Coronary artery (tissue), 2 donors: ENCODE measurements around the gene B3GNT9.

ENCODE experiments used
- DNase-seq: peaks from one replicate; pipeline ENCODE4 v3.0.0-alpha.2; 2017; ENCODE audit warnings: low spot score
- H3K27ac ChIP-seq, 2 donors: fragments of 200-600 bp; sonication (generic); one replicate each; pipeline ENCODE4 v1.5.1; 2016 to 2019
- H3K4me3 ChIP-seq: fragments of 200-600 bp; sonication (generic); 2 replicates; pipeline ENCODE4 v1.5.1; 2016; ENCODE audit warnings: mild to moderate bottlenecking, moderate library complexity
- TF ChIP-seq, protein P1 (sequence below): fragments of 200-600 bp; sonication (generic); IDR thresholded peaks from one replicate; pipeline ENCODE4 v1.5.1; 2019; ENCODE audit warnings: antibody characterized with exemption

B3GNT9 gene

DNA sequence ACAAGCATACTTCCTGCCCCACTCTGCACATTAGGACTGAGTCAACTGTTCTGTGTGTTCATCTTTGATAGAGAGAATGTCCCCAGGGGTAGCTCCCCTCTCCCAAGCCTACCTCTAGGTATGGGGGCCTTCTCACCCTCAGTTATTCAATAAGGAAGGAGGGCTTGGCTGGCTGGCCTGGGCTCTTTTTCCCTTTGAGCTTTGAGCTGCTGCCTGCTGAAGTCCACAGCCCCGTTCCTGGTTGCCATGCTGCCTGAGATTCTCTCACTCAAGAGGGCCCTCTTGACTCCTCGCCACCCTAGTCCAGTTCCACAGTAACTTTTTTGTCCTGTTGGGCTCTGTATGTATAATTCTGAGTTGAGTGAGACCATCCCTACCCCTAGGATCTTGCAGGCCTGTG, 5.1 kb downstream of the B3GNT9 start:
- H3K4me3 ChIP-seq, result no peak overlapping the region
- no peak overlapping the region for H3K27ac ChIP-seq
- DNase-seq, result no peak
- TF ChIP-seq, protein P1, sequence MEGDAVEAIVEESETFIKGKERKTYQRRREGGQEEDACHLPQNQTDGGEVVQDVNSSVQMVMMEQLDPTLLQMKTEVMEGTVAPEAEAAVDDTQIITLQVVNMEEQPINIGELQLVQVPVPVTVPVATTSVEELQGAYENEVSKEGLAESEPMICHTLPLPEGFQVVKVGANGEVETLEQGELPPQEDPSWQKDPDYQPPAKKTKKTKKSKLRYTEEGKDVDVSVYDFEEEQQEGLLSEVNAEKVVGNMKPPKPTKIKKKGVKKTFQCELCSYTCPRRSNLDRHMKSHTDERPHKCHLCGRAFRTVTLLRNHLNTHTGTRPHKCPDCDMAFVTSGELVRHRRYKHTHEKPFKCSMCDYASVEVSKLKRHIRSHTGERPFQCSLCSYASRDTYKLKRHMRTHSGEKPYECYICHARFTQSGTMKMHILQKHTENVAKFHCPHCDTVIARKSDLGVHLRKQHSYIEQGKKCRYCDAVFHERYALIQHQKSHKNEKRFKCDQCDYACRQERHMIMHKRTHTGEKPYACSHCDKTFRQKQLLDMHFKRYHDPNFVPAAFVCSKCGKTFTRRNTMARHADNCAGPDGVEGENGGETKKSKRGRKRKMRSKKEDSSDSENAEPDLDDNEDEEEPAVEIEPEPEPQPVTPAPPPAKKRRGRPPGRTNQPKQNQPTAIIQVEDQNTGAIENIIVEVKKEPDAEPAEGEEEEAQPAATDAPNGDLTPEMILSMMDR, result no peak

DNA sequence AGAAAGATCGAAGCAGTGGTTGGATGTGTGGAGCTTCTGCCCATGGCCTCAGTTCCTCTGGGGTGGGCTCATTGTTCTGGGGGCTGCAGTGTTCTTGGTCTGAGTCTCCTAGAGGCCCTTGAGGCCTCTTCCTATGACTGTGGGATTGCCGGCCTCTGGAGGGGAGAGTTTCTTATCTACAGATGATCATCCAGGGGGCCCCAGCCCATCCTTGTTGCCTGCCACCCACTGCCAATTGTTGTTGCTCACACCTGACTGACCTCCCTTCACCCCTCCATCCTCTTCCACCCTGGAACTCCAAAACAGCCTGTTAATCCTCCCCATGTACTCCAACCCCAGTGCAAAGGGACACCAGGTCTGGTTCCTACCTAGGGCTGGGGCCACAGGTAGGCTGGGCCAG, 5.9 kb downstream of the B3GNT9 start:
- H3K27ac ChIP-seq, result no peak overlapping the region
- H3K4me3 ChIP-seq, result no peak overlapping the region
- TF ChIP-seq, protein P1, result no peak
- DNase-seq, result no peak

DNA sequence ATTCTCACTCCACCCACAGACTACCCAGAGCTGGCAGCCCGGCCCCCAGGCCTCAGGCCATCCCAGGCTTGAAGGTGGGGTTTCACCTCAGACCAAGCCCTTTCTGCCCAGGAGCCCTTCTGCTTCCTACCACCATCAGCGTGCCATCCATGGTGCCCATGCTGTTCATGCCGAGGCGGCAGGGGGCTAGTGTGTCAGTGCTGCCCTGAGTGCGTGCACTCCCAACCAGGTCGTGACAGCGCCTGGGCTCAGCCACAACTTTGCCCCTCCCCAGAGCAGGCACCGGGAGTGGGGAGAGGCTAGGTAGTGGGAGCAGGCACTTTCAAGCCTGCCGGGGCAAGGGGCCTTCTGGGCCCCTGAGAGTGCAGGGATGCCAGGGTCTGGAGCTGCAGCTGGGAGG, 8.5 kb downstream of the B3GNT9 start:
- TF ChIP-seq, protein P1, result no peak
- Histone ChIP-seq H3K4me3 (no peak overlapping the region), H3K27ac (no peak overlapping the region)
- no peak for DNase-seq

DNA sequence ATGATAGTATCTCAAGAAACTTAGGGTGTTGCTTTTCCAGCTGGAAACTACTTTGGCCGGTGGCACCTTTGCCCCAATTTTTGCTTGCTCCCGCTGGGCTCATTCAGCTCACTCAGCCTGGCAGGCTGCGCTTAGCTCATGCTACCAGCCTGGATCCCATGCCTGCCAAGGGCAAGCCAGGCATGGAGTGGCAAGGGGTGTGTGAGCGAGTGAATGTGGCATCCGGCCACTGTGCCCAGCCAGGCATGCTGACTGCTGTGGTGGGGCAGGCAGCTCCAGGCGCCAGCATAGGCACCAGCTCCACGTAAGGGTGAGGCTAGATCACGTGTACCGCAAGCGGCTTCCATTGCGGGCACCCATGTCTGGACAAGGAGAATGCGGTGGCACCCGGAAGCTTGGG, 9.4 kb downstream of the B3GNT9 start:
- no peak overlapping the region for H3K27ac ChIP-seq
- no peak for DNase-seq

GRCh38 chr16:67137605-67138004, 13.2 kb downstream of the B3GNT9 start:
- TF ChIP-seq, protein P1, result no peak
- Histone ChIP-seq H3K27ac (no peak overlapping the region), H3K4me3 (no peak overlapping the region)
- DNase-seq, result no peak

More for the DNA sequence above, 9.4 kb downstream of the B3GNT9 start:
- no peak overlapping the region for H3K4me3 ChIP-seq
- TF ChIP-seq, protein P1, result no peak

- H3K27ac ChIP-seq, result no peak overlapping the region
- H3K4me3 ChIP-seq, result no peak overlapping the region
- TF ChIP-seq, protein P1, result no peak
- no peak for DNase-seq
These were observed 21.4 kb downstream of the B3GNT9 start for GRCh38 chr16:67129422-67129821.

DNA sequence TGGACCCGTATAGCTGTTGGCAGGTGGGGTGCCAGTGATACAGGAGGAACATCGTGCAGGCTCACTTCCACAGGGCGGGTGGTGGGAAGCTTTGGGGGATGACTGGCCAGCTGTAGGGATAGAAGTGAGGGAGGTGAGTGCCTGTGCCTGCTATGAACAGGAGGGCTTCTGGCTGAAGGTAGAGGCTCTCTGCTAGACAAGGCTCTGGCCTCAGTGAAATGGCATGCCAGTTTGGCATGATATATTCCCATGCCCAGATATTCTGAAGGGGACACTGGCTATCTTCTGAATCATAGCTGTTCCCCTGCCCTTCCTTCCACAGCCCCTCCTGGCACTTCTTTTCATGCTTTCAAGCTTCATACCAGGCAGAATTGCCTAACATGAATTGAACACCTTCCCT, 21.9 kb downstream of the B3GNT9 start:
- no peak overlapping the region for H3K4me3 ChIP-seq
- no peak overlapping the region for H3K27ac ChIP-seq
- TF ChIP-seq, protein P1, result no peak
- no peak for DNase-seq
